ENCODE results near the gene ELAVL1.

The ELAVL1 gene

DNA sequence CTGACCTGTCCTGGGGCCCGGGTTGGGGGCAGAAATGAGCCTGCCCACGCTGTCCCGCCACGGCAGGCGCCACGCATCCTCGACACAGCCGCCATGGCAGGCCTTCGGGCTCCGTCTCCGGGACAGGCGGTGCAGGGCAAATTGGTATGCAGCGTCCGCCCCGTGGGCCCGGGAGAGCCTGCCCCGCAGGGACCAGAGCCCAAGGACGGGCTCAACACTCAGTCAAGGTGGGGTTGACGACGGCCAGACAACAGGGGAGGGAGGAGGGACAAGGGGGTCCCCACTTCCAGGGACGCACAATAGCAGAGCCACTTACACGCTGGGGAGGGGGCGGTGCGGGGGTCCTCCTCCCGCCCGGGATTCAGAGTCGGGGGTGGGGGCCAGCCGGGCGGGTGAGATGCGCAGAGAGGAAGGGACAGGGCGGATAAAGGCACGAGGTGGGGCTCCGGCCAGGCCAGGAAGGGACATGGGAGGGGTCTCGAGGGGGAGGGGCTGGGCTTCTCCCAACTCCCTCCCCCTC lies 80.7 kb downstream of the ELAVL1 start:
- H2AFZ ChIP-seq: peak overlapping the region; percentile 38
- H3K27ac ChIP-seq: no peak overlapping the region
- H3K4me1 ChIP-seq: peaks cover 9% of the 10 kb centered on the region
- TF ChIP-seq, protein P1, sequence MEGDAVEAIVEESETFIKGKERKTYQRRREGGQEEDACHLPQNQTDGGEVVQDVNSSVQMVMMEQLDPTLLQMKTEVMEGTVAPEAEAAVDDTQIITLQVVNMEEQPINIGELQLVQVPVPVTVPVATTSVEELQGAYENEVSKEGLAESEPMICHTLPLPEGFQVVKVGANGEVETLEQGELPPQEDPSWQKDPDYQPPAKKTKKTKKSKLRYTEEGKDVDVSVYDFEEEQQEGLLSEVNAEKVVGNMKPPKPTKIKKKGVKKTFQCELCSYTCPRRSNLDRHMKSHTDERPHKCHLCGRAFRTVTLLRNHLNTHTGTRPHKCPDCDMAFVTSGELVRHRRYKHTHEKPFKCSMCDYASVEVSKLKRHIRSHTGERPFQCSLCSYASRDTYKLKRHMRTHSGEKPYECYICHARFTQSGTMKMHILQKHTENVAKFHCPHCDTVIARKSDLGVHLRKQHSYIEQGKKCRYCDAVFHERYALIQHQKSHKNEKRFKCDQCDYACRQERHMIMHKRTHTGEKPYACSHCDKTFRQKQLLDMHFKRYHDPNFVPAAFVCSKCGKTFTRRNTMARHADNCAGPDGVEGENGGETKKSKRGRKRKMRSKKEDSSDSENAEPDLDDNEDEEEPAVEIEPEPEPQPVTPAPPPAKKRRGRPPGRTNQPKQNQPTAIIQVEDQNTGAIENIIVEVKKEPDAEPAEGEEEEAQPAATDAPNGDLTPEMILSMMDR (IDR thresholded peaks at IDR 0.05): no peak
- H3K4me2 ChIP-seq (ENCODE audit: low read length): peak overlapping the region; percentile 69
- H3K9me3 ChIP-seq (ENCODE audit: control insufficient read depth, low read length): no peaks in the 10 kb centered on the region
- no peak overlapping the region for H3K9ac ChIP-seq
- no peaks in the 10 kb centered on the region for H3K36me3 ChIP-seq (ENCODE audit: control insufficient read depth, insufficient read depth, low read length)
- H3K4me3 ChIP-seq (ENCODE audit: low read depth, low read length): no peak overlapping the region
- H3K27me3 ChIP-seq (ENCODE audit: control insufficient read depth, insufficient read depth, low read length): no peaks in the 10 kb centered on the region
- no peaks in the 10 kb centered on the region for H3K79me2 ChIP-seq

DNA sequence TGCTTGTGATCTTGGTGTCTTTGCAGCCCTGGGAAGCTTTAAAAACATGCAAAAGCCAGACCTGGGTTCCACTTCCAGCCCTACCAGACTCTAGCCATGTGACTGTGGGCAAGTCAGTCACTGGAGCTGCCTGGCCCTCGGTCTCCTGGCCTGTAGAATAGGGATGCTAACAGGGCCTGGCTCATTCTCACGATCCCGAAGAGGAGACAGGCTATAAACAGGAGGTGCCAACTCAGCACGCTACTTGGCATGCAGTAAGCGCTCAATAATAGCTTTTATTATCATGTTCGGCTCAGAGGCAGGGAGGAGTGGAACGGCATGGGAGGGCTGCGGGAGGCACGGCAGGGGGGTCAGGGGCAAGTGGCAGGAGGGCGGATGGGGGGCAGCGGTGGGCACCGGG lies 81.2 kb downstream of the ELAVL1 start:
- no peaks in the 10 kb centered on the region for H3K9me3 ChIP-seq (ENCODE audit: control insufficient read depth, low read length)
- peaks cover 10% of the 10 kb centered on the region for H3K4me1 ChIP-seq
- no peaks in the 10 kb centered on the region for H3K36me3 ChIP-seq (ENCODE audit: control insufficient read depth, insufficient read depth, low read length)
- no peak overlapping the region for H3K9ac ChIP-seq
- no peaks in the 10 kb centered on the region for H3K27me3 ChIP-seq (ENCODE audit: control insufficient read depth, insufficient read depth, low read length)
- H3K4me3 ChIP-seq (ENCODE audit: low read depth, low read length): no peak overlapping the region
- no peak overlapping the region for H3K4me2 ChIP-seq (ENCODE audit: low read length)
- no peak overlapping the region for H3K27ac ChIP-seq
- no peaks in the 10 kb centered on the region for H3K79me2 ChIP-seq
- TF ChIP-seq, protein P1 (IDR thresholded peaks at IDR 0.05): no peak
- no peak overlapping the region for H2AFZ ChIP-seq

DNA sequence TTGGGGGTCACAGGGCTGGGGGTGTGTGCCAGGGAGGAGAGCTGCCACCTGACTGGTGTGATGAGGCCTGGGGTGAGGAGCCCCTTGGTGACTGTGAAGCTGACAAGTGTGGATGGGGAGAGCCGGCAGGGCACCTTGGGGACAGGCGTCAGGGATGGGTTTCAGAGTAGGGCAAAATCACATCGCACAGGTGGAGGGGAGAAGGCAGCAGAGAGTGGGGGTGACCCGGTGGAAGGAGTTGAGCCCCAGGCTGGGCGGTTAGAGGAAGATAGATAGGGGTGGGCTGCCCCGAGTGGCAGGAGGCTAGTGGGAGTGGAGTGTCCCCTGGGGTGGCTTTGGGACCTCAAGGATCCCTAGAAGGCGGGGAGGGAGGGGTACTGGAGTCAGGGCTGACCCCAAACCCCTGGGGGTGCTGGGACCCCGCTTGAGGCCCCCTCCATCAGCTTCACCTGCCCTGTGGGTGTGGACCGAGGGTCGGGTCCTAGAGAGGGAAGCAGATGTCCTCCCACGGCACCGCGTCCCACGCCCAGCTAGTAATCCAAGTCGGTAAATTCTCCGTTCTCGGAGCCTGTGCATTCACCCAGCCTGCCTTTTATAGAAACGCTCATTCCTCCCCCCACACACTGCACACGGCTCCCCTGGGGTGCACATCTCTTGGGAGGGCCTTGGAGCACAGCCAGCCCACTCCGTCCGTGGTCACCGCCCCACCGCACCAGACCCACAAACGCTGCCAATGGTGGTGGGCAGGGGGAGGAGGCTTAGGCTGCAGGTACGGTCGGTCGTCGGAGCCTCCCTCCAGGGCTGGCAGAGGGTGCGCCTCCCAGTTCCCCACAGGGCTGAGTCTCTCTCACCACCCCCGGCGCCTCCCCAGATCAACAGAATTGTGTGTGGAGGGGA lies 81.9 kb downstream of the ELAVL1 start:
- H3K9me3 ChIP-seq (ENCODE audit: control insufficient read depth, low read length): no peaks in the 10 kb centered on the region
- H2AFZ ChIP-seq: no peak overlapping the region
- H3K4me3 ChIP-seq (ENCODE audit: low read depth, low read length): no peak overlapping the region
- H3K79me2 ChIP-seq: no peaks in the 10 kb centered on the region
- no peak overlapping the region for H3K27ac ChIP-seq
- H3K4me1 ChIP-seq: peaks cover 9% of the 10 kb centered on the region
- no peaks in the 10 kb centered on the region for H3K36me3 ChIP-seq (ENCODE audit: control insufficient read depth, insufficient read depth, low read length)
- no peaks in the 10 kb centered on the region for H3K27me3 ChIP-seq (ENCODE audit: control insufficient read depth, insufficient read depth, low read length)
- no peak overlapping the region for H3K4me2 ChIP-seq (ENCODE audit: low read length)
- no peak overlapping the region for H3K9ac ChIP-seq
- TF ChIP-seq, protein P1 (IDR thresholded peaks at IDR 0.05): no peak

DNA sequence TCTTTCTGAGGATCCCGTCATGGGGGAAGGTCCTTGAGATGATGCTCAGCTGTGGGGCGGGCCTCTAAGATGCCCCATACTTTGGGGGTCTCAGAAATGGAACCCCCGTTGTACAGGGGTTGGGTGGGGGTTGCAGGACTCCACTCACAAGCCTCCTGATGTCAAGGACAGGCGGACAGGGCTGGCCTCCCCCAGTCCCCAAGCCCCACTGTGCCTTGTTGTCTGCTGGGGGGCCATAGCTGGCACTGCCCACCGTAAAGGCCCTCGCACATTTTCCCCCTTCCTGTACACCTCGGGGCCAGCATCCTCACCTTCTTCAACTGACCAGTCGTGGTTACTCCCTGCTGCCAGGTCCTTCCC lies 82.6 kb downstream of the ELAVL1 start:
- Histone ChIP-seq H3K27ac (no peak overlapping the region), H2AFZ (no peak overlapping the region), H3K79me2 (no peaks in the 10 kb centered on the region), H3K4me3 (ENCODE audit: low read depth, low read length) (no peak overlapping the region), H3K9me3 (ENCODE audit: control insufficient read depth, low read length) (no peaks in the 10 kb centered on the region), H3K4me1 (peaks cover 6% of the 10 kb centered on the region), H3K27me3 (ENCODE audit: control insufficient read depth, insufficient read depth, low read length) (no peaks in the 10 kb centered on the region), H3K36me3 (ENCODE audit: control insufficient read depth, insufficient read depth, low read length) (no peaks in the 10 kb centered on the region), H3K4me2 (ENCODE audit: low read length) (no peak overlapping the region), H3K9ac (no peak overlapping the region)
- TF ChIP-seq, protein P1 (IDR thresholded peaks at IDR 0.05): no peak

All from parathyroid adenoma (tissue), 2 donors.